NCI-H187 (cell line): Measurements from ENCODE around the gene IGF2R.
"Not testable (repeated sequence)": the region's sequence is repeated elsewhere in the genome, so short reads cannot be mapped to it uniquely, and the experiment has no call there.

Experiments used
- DNase-seq, 2 experiments: peaks; one replicate each; lab custom pipeline; 2025; lab: John Stamatoyannopoulos, UW

The IGF2R gene

DNA sequence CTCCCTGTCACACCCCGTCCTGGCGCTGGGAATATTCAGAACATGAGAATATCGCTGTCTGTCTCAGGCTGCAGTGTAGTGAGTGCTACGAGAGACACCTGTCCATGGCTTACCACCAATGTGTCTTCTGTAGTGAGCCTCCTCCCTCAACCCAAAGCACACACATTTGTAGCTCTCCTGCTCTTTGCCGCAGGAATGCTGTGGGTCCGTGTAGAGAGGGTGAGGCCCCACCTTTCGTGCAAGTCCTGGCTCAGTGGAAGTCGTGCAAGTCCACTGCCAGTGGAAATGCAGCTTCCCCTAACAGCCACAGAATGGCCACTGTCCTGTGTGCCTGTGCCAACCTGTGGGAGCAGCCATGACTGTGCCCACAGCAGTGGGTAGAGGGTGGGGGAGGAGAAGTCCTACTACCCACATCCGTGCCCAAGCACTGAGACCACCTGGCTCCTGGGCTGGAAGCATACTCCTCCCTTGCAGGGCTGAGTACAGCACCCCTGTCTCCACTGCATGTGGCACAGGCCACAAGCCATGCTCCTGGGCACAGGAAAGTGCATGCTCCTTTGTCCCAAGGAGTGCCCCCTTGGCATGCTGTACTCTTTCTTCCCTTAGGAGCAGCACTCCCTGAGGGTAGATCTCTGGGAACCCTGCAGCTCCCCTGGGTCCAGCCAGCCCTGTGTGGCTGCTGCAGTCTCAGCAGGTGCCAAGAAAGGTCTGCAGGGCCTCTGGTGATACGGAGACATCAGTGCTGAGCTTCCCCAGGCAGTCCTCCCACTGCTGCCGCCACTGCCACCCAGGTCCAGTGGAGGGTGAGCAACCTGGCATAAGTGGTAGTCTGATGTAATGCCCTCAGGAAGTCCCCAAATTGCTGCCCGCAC is 28.0 kb downstream of the IGF2R start:
- DNase-seq: no peak

DNA sequence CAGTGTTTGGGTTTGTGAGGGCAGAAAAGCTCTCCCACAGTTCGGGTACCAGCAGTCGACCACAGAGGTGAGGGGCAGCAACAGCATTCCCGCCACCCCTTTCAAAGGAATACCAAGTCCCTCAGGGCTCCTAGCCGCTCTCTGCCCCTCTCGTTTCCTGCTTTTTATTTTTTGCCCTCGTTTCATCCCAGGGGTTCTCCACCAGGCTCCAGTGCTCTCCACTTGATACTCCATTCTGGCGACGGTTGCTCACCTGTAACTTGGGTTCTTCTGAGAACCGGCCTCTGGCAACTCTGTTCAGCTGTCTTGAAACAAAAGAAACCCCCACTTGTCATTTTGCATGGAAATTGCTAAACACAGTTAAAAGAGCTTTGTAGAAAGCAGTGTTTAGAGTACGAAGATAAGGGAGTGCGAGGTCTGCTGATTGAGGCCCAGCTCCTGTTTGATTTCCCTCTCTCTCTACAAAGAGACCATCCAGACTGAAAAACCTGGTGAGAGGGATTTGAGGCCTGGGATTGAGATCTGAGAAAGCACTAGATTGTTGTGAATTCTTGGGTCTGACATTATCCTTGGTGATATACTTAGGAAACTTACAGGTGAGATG is 28.7 kb downstream of the IGF2R start:
- no peak for DNase-seq

DNA sequence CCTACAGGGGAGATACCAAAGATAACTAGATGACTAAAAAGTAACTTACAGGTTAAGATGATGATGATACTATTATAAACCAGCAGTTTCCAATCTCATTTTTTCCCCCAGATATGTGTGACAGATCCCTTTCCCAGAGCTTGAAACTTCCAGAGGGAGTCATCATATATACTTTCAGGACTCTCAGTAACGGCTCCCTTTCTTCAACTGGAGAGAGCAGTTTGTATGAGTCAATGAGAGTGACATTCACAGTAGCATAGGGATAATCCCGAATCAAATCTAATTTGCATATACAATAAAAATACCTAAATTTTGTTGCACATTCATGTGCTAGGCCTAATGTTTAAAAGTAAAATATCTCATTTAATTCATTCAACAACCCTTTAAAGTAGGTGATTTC is 29.7 kb downstream of the IGF2R start:
- DNase-seq: no peak

DNA sequence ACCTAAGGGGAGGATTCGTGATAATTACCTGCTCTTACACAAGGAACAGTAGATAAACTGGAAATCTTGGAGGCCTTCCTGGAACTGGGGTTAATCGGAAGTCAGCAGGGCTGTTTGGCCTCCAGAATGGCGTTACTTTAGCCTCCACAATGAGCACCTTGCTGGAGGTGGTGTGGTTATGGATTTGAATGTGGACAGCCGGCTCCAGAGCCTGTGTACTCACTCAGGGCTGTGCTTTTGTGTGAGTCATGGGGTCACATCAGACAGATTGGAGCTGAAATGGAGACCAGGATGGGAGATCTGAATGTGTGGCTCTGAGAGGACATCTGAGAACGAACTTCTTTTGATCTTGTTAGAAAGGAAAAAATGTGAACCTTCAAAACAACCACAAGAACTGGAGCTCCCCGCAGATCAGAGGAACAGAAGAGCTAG is 30.4 kb downstream of the IGF2R start:
- DNase-seq: no peak

DNA sequence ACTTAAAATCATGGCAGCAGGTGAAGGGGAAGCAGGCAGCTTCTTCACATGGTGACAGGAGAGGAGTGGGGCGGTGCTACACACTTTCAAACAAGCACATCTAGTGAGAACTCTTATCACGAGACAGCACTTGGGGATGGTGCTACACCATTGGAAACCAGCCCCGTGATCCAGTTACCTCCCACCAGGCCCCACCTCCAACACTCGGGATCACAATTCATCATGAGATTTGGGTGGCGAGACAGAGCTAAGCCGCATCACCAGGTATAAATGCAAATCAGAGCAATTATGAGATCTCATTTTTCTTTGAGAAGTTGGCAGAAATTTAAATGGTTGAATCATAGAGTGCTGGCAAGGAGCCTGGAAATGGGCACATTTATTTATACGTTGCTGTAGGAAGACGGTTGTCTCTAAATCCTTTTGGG is 31.4 kb downstream of the IGF2R start:
- no peak for DNase-seq

DNA sequence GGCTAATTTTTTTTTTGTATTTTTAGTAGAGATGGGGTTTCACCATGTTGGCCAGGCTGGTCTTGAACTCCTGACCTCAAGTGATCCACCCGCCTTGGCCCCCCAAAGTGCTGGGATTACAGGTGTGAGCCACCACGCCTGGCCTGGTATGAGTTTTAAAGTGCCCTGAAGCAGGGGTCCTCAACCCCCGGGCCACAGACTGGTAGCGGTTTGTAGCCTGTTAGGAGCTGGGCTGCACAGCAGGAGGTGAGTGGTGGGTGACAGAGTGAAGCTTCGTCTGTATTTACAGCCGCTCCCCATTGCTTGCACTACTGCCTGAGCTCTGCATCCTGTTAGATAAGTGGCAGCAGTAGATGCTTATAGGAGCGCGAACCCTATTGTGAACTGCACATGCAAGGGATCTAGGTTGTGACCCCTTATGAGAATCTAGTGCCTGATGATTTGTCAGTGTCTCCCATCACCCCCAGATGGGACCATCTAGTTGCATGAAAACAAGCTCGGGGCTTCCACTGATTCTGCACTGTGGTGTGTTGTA is 32.1 kb downstream of the IGF2R start:
- not testable (repeated sequence) for DNase-seq

DNA sequence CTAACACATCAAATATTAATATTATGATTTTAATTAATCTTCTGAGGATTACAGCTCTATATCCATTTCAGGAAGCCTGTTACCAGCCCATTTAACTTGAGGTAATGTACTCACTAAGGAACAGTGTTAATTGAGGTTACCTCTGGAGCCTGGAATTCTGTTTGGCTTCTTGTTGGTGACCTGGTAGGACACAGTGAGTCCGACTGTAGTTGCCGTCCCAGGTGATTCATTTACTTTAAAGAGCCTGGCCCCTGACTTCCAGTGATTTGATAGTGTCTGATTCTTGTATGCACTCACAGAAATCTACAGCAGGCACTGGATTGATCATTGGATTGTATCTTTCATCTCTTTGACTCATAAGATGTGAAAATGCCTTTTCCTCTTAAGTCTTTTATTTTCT is 34.0 kb downstream of the IGF2R start:
- DNase-seq: no peak

DNA sequence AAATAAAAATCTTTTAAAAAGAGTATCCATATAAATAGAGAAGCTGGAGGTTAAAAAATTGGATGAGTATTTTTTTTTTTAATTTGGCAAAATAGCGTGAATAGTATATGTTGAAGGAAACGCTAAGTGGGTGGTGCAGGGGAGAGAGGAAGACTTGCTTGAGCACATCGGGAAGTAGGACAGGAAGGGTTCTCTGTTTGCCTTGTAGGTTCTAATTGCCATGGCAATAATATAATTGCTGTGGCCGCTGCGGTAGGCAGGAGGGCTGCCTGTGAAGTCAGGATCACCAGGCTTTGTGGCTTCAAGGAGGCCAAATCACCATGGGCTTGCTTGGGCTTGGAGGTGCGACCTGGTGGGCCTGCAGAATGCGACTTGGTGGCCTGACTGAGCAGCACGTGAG is 35.1 kb downstream of the IGF2R start:
- DNase-seq: no peak

DNA sequence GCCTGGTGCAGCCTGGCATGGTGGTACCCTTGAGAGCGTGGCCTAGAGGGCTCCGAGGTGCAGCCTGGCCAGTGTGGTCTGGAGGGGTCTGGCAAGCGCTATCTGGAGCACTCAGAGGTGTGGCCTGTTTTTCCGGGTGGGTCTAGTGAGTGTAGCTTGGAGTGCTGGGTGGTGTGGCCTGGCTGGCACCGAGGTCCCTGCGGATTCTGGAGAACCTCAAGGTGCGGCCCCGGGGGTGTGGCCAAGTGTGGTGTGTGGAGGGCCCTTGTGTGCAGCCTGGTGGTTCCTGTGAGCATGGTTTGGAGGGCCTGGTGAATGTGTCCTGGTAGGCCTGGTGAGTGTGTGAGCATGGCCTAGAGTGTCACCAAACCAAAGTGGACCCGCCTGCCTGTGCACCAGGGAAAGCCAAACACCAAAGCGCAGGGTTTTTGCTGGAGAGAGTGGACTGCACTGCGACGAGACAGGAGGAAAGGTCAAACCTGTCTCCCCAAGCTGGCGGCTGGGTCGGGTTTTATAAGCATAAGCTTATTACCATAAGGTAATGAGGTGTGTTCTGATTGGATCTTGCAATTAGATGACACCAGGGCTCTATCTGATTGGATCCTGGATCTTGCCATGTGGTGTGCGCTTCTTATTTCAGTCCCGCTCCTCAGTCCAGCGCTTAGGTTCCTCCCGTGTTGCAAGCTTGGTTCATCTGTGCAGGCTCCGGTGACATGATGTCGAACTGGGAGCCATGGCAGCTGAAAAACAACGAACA is 35.7 kb downstream of the IGF2R start:
- DNase-seq: no peak

DNA sequence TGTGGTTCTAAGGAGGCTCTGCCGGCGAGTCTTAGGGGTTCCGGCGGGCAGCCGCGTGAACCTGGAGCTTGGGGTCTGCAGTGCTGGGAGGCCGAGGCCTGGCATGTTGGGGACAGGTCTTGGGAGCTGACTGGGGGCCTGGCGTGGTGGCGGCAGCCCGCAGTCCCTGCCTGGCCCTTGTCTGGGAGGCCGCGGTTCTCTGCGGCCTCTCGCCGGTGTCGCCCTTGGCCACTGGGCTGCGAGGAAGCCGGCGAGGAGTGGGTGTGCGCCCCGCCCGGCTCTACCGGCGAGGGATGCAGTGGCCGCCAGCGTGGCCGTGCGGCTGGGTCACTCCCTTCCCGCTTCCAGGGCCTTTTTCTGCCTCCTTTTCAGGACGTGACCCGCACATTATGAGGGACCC is 36.3 kb downstream of the IGF2R start:
- DNase-seq: no peak

DNA sequence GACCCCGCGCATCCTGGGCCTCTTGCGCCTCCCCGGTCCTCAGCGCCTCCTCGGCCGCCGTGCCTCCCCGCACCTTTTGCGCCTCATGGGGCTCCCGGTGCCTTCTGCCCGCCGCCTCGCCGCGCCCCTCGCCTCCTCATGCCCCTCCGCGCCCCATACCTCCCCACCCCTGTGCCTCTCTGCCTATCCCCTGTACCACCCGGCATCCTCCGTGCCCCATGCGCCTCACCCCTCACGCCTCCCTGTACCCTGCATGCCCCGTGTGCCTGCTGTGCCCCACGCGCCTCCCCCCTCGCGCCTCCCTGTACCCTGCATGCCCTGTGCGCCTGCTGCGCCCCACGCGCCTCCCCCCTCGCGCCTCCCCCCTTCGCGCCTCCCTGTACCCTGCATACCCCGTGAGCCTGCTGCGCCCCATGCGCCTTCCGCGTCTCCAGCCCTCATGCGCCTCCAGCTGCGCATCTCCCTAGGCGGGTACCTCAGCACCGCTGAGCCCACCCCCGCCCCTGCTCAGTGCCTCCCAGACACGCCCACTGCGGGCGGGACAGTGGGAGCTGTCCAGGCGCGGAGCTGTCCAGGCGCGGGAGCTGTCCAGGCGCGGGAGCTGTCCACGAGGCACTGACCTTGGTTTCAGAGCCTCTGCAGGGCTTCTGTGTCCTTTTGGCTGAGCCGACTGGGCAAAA is 37.1 kb downstream of the IGF2R start:
- DNase-seq: no peak

DNA sequence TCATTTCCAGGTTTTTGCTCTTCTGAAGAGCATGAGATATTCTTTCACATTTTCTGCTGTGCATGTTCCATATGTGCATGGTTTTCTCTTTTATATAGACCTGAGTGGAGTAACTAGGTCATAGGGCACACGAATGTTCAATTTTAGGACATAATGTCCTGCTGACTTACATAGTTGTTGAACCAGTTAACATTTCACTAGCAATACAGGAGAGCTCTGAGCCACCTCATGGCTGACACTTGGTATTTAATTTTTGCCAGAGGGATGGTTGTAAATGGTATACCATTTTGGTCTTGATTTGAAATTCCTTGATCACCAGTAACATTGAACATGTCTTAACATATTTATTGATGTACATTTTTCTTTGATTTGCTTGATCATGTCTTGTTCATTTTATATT is 38.3 kb downstream of the IGF2R start:
- DNase-seq: no peak

DNA sequence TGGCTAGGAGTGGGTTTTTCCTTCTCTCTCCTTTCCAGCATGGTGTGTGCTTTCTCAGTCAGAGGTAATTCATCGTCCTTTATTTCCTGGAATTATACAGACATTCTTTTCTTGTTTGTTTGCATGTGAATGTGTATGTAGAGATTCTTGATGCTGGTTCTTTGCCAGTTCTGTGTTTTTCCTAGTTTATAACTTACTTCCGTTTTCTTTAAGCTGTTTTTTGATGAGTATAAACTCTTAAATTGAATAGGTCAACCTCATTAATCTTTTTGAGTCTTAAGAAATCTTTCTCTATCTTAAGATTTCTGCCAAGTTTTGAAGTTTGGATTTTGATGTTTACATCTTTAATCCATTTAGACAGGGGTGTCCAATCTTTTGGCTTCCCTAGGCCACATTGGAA is 38.7 kb downstream of the IGF2R start:
- no peak for DNase-seq

DNA sequence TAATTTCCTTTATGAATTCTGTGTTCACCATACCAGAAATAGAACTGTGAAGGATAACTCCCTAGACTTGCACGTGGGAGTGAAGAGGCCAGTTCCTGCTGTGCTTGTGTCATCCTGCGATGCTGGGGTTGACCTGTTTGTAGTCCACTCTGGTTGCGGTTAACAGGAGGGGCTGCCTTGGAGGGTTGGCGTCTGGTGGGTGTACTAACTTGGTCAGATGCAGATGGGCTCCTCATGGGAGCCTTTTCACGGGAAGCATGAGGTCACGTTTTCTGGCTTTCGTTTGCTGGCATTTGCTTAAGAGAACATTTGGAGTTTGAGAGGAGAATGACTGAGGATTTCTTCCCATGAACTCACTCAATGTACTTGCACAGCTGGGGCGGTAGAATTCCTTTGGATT is 41.2 kb downstream of the IGF2R start:
- DNase-seq: no peak

DNA sequence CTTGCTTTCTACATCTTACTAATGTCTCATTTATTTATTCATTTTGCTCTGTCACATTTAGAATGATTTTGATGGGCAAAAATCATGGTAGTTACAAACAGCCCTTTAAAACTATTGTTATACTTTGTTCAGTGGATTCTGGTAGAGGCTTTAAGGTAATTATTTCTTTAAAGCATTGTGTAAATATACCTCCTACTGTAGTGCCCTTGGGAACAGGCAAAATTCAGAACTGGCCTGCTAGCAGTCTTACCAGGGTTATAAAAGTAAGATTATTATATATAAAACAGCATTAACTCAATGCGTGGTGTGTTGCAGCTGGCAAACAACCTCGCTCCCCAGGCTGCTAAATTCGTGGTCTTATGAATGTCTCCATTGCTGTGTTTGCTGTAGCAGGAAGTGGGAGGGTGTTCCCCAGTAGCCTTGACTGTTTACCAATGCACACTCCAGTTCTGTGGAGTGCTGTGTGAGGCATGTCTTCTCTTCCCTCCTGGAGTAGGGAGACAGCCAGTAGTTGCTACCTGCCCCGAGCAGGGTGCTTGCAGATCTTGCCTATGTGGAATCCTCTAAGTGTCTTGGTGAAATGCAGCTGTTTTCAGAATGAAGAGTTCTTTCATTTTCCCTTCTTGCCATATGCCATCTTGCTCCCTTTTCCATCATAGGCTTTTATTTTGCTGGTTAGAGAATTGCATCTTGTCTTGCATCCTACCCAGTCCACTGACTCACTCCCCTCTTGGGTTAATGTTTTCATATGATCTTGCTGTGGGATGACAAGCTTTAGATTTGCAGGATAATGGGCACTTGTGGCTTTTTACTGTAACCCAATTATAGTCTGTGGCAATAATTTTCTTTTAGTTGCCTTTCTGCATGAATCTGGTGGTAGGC is 45.3 kb downstream of the IGF2R start:
- no peak for DNase-seq

DNA sequence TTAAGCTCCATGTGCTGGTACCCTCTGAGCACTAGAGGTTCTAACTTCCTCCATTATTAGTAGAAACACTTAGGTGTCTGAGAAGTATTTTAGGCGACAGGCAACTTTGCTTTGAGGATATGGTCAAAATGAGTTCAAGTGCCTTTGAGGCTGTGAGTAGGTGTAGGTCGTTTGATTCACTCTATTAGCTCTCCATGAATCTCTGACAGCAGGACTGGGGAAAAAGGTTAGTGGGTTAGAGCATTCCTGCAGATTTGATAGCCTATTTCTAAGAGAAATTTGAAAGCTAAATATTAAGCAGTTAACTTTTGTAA is 45.9 kb downstream of the IGF2R start:
- DNase-seq: no peak

DNA sequence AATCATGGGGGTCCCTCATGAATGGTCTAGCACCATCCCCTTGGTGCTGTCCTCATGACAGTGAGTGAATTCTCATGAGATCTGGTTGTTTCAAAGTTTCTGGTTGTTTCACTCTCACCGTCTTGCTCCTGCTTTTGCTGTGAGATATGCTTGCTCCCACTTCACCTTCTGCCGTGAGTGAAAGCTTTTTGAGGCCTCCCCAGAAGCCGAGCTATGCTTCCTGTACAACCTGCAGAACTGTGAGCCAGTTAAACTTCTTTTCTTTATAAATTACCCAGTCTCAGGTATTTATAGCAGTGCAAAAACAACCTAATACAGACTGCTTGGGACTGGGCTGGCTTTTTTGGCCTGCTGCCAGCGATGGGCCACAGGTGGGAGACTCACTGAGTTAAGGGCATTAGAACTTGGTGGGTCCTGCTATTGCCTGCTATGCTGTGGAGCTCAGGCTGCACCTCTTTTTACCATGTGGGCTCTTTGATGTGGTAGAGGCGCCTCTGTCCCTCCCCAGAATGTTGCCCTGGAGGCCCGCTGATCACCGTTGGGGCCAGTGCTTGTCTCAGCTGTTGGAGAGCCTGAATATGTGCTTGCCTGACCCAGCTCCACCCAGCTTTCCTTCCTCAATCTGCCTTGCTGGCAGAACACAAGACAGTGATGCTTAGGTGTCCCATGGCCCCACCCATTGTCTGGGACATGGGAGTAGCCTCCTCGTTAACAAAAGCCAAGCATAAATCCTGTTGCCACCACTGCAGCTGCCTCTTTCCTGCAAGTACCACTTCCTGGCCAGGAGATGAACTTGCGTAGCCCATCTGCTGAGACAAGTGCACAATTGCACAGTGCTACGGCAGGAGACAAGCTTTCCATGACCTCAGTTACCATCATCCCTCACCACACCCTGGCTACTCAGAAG is 47.1 kb downstream of the IGF2R start:
- DNase-seq: no peak

DNA sequence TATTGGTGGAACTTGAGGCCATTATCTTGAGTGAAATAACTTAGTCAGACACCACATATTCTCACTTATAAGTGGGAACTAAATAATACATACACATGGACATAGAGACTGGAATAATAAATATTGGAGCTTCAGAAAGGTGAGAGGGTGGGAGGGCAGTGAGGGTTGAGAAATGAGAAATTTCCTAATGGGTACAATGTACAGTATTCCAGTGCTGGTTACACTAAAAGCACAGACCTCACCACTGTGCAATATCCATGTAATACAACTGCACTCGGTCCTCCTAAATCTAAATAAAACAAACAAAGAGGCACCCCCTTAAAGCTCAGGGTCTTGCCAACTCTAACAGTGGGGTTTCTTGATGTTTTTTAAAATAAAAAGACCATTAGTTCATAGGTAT is 53.2 kb downstream of the IGF2R start:
- no peak for DNase-seq

DNA sequence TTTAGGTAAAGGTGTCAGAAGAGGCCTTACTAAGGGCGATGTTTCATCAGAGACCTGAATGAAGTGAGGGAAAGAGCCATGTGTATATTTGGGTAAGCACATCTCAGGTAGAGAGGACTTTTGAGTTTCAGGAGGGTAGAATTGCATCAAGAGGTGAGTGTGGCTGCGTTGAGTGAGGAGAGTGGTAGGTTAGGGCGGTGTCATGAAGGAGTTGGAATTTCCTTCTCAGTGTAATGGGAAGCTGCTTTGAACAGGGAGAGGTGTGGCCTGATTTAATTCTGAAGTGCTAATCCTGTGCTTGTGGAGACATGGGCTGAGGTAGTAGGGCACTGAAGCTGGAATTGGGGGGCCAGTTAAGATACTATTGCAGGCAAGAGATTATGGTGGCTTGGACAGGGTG is 53.9 kb downstream of the IGF2R start:
- DNase-seq: no peak

DNA sequence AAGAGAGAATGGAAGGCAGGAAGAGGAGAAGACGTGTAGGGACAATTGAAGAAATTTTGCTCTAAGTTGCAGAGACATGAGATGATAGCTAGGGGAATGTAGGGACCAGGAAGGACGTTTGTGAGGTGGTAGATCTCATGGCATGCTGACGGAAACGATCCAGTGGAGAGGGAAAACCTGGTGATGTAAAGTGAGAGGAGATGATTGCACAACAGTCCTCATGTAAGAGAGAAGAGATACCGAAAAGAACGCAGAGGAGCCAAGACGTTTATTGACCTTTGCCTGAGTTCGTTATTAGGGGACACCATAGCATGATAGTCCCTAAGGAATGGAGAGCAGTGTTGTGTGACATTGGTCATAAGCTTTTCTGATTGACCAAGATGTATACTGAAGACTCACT is 55.3 kb downstream of the IGF2R start:
- no peak for DNase-seq
